Measurements from ENCODE around the gene PSMG1.
A peak's percentile ranks its signal among the peaks of the same experiment; 100 is the strongest.
"Not testable (repeated sequence)": the region's sequence is repeated elsewhere in the genome, so short reads cannot be mapped to it uniquely, and the experiment has no call there.

Gene PSMG1

GRCh38 chr21:39136138-39136537 is 47.1 kb downstream of the PSMG1 start:
- not testable (repeated sequence) for H3K4me3 ChIP-seq (ENCODE audit: low read depth, low read length)
- peak; percentile 57 for DNase-seq (ENCODE audit: low read depth)
- TF ChIP-seq CTCF (IDR thresholded peaks at IDR 0.05; ENCODE audit: low read depth, low read length), result peak; percentile 36

- no peak overlapping the region for H3K4me3 ChIP-seq (ENCODE audit: low read depth, low read length)
- no peak for TF ChIP-seq MYC (IDR thresholded peaks at IDR 0.05; ENCODE audit: low read depth, low read length)
- no peak for TF ChIP-seq CTCF (IDR thresholded peaks at IDR 0.05; ENCODE audit: low read depth, low read length)
- no peak for TF ChIP-seq MAX (IDR thresholded peaks at IDR 0.05; ENCODE audit: low read depth, low read length)
- TF ChIP-seq POLR2A (IDR thresholded peaks at IDR 0.05; ENCODE audit: extremely low read depth, insufficient read length), result no peak
- DNase-seq (ENCODE audit: low read depth), result no peak
Measured at GRCh38 chr21:39134288-39134810, 48.9 kb downstream of the PSMG1 start.

GRCh38 chr21:39132248-39132647 is 51.0 kb downstream of the PSMG1 start:
- TF ChIP-seq CTCF (IDR thresholded peaks at IDR 0.05; ENCODE audit: low read depth, low read length) (no peak), POLR2A (IDR thresholded peaks at IDR 0.05; ENCODE audit: extremely low read depth, insufficient read length) (no peak), MAX (IDR thresholded peaks at IDR 0.05; ENCODE audit: low read depth, low read length) (no peak), MYC (IDR thresholded peaks at IDR 0.05; ENCODE audit: low read depth, low read length) (no peak)
- no peak overlapping the region for H3K4me3 ChIP-seq (ENCODE audit: low read depth, low read length)
- DNase-seq (ENCODE audit: low read depth), result no peak

GRCh38 chr21:39131791-39132190 is 51.5 kb downstream of the PSMG1 start:
- no peak for DNase-seq (ENCODE audit: low read depth)
- no peak overlapping the region for H3K4me3 ChIP-seq (ENCODE audit: low read depth, low read length)

GRCh38 chr21:39127506-39127905 is 55.7 kb downstream of the PSMG1 start:
- no peak for TF ChIP-seq MAX (IDR thresholded peaks at IDR 0.05; ENCODE audit: low read depth, low read length)
- no peak for TF ChIP-seq MYC (IDR thresholded peaks at IDR 0.05; ENCODE audit: low read depth, low read length)
- no peak for TF ChIP-seq POLR2A (IDR thresholded peaks at IDR 0.05; ENCODE audit: extremely low read depth, insufficient read length)
- TF ChIP-seq CTCF (IDR thresholded peaks at IDR 0.05; ENCODE audit: low read depth, low read length), result no peak
- no peak for DNase-seq (ENCODE audit: low read depth)
- no peak overlapping the region for H3K4me3 ChIP-seq (ENCODE audit: low read depth, low read length)

More at GRCh38 chr21:39131791-39132190, 51.5 kb downstream of the PSMG1 start:
- TF ChIP-seq CTCF (IDR thresholded peaks at IDR 0.05; ENCODE audit: low read depth, low read length) (no peak), MYC (IDR thresholded peaks at IDR 0.05; ENCODE audit: low read depth, low read length) (no peak), MAX (IDR thresholded peaks at IDR 0.05; ENCODE audit: low read depth, low read length) (no peak), POLR2A (IDR thresholded peaks at IDR 0.05; ENCODE audit: extremely low read depth, insufficient read length) (no peak)

GRCh38 chr21:39126486-39126806 is 56.8 kb downstream of the PSMG1 start:
- TF ChIP-seq POLR2A (IDR thresholded peaks at IDR 0.05; ENCODE audit: extremely low read depth, insufficient read length) (no peak), CTCF (IDR thresholded peaks at IDR 0.05; ENCODE audit: low read depth, low read length) (no peak), MYC (IDR thresholded peaks at IDR 0.05; ENCODE audit: low read depth, low read length) (no peak), MAX (IDR thresholded peaks at IDR 0.05; ENCODE audit: low read depth, low read length) (no peak)
- no peak for DNase-seq (ENCODE audit: low read depth)
- no peak overlapping the region for H3K4me3 ChIP-seq (ENCODE audit: low read depth, low read length)
